Parathyroid adenoma (tissue), 2 donors: ENCODE results near the gene GRIA4.

Experiments used
- H2AFZ ChIP-seq: fragments of 300-600 bp; sonication (generic); one replicate; pipeline ENCODE4 v1.7.0; 2017; ENCODE audit warnings: antibody characterized with exemption, mild to moderate bottlenecking
- H3K27ac ChIP-seq: fragments of 300-600 bp; sonication (generic); one replicate; pipeline ENCODE4 v1.7.0; 2017
- H3K27me3 ChIP-seq: fragments of 300-600 bp; sonication (generic); one replicate; pipeline ENCODE4 v1.7.0; 2017; ENCODE audit warnings: low read length; ENCODE audit not compliant: control insufficient read depth, insufficient read depth
- H3K36me3 ChIP-seq: fragments of 300-600 bp; sonication (generic); one replicate; pipeline ENCODE4 v1.7.0; 2017; ENCODE audit warnings: low read length; ENCODE audit not compliant: control insufficient read depth, insufficient read depth
- H3K4me1 ChIP-seq: fragments of 300-600 bp; sonication (generic); one replicate; pipeline ENCODE4 v1.7.0; 2017; ENCODE audit warnings: control low read depth
- H3K4me2 ChIP-seq: fragments of 300-600 bp; sonication (generic); one replicate; pipeline ENCODE4 v1.7.0; 2017; ENCODE audit warnings: low read length
- H3K4me3 ChIP-seq: fragments of 300-600 bp; sonication (generic); one replicate; pipeline ENCODE4 v1.7.0; 2017; ENCODE audit warnings: low read depth, low read length
- H3K79me2 ChIP-seq: fragments of 300-600 bp; sonication (generic); one replicate; pipeline ENCODE4 v1.7.0; 2017; ENCODE audit warnings: control low read depth
- H3K9ac ChIP-seq: fragments of 300-600 bp; sonication (generic); one replicate; pipeline ENCODE4 v1.7.0; 2017; ENCODE audit warnings: mild to moderate bottlenecking
- H3K9me3 ChIP-seq: fragments of 300-600 bp; sonication (generic); one replicate; pipeline ENCODE4 v1.7.0; 2017; ENCODE audit warnings: low read length; ENCODE audit not compliant: control insufficient read depth
- CTCF ChIP-seq: fragments of 300-600 bp; sonication (generic); IDR thresholded peaks from one replicate; pipeline ENCODE4 v1.7.0; 2017; ENCODE audit warnings: antibody characterized with exemption, mild to moderate bottlenecking
- donor health status: primary hyperparathyroidism.

The GRIA4 gene

GRCh38 chr11:105799728-105800462, 190.0 kb downstream of the GRIA4 start:
- no peak overlapping the region for H3K4me2 ChIP-seq
- no peak overlapping the region for H3K4me3 ChIP-seq
- H3K27me3 ChIP-seq, result no peaks in the 10 kb centered on the region
- TF ChIP-seq CTCF, result no peak
- H3K4me1 ChIP-seq, result no peaks in the 10 kb centered on the region
- no peak overlapping the region for H3K27ac ChIP-seq
- no peak overlapping the region for H2AFZ ChIP-seq
- no peaks in the 10 kb centered on the region for H3K36me3 ChIP-seq
- H3K79me2 ChIP-seq, result no peaks in the 10 kb centered on the region
- H3K9ac ChIP-seq, result no peak overlapping the region
- no peaks in the 10 kb centered on the region for H3K9me3 ChIP-seq

DNA sequence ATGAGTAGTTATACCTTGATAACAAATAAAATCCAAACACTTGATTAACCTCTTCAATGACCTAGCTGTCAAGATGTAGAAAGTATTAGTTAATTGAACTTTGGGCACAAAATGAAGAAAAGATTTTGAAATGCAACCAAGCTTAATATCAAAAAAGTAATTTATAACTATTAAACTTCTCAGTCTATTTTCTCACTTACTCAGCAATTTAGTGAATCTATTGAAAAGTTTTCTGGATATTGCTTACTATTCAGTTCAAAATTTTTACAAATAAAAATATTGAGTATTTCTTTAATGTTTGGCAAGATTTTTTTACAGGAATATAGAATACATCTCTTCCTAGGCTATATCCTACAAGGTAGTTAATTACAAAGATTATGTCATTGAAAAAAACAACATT, 192.5 kb downstream of the GRIA4 start:
- Histone ChIP-seq H2AFZ (no peak overlapping the region), H3K79me2 (no peaks in the 10 kb centered on the region), H3K4me2 (no peak overlapping the region), H3K27ac (no peak overlapping the region), H3K9me3 (no peaks in the 10 kb centered on the region), H3K4me3 (no peak overlapping the region), H3K9ac (no peak overlapping the region), H3K27me3 (no peaks in the 10 kb centered on the region), H3K36me3 (no peaks in the 10 kb centered on the region), H3K4me1 (no peaks in the 10 kb centered on the region)
- no peak for TF ChIP-seq CTCF

DNA sequence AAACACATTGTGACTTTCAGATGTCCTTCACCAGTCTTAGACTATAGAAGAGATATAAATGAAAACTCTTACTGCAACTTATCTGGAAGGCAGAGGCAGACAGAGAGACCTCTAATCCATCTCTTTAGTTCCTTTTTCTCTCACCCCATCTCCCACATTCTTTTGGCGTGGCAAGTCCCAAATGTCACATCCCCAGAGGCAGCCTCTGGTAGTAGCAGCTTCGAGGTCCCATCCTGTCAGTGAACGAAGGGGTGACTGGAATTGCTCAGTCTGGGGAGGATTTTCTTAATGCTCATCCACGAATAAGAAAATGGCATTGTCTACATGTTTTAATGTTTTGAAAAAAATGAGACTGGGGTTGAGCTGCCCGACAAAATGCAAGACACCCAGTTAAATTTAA, 201.4 kb downstream of the GRIA4 start:
- Histone ChIP-seq H2AFZ (no peak overlapping the region), H3K4me3 (no peak overlapping the region), H3K9me3 (no peaks in the 10 kb centered on the region), H3K9ac (no peak overlapping the region), H3K36me3 (no peaks in the 10 kb centered on the region), H3K79me2 (no peaks in the 10 kb centered on the region), H3K27ac (no peak overlapping the region), H3K4me1 (no peaks in the 10 kb centered on the region), H3K27me3 (no peaks in the 10 kb centered on the region), H3K4me2 (no peak overlapping the region)
- no peak for TF ChIP-seq CTCF

DNA sequence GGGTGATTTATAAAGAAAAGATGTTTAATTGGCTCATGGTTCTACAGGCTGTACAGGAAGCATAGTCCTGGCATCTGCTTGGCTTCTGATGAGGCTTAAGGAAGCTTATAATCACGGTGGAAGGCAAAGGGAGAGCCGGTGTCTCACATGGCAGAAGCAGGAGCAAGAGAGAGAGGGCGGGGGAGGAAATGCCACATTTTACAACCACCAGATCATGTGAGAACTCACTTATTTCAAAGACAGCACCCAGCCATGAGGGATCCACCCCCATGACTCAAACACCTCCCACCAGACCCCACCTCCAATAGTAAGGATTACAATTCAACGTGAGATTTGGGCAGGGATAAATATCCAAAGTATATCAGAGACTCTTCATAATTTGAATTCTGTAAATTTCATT, 211.5 kb downstream of the GRIA4 start:
- Histone ChIP-seq H3K36me3 (no peaks in the 10 kb centered on the region), H3K4me1 (no peaks in the 10 kb centered on the region), H3K9me3 (no peaks in the 10 kb centered on the region), H3K27ac (no peak overlapping the region), H3K4me2 (no peak overlapping the region), H3K4me3 (no peak overlapping the region), H3K79me2 (no peaks in the 10 kb centered on the region), H3K9ac (no peak overlapping the region), H2AFZ (no peak overlapping the region), H3K27me3 (no peaks in the 10 kb centered on the region)
- TF ChIP-seq CTCF, result no peak

DNA sequence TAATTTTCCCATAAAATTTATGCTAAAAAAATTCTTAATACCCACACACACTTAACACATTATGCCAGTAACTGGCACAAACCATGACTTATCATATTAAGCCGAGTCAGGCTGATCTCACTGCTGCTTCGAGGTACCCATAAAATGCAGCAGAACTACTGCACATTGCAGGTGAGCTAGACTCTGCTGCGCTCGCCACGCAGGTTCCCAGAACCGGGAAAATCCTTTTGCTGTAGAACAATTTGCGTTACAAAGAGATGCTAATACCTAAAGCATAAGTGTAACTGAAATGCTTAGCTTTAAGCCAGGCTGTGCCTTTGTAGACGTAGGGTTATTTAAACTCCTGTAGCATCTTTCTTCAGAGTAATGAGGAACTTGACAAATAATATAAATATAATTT, 211.9 kb downstream of the GRIA4 start:
- Histone ChIP-seq H3K27me3 (no peaks in the 10 kb centered on the region), H3K27ac (no peak overlapping the region), H3K9me3 (no peaks in the 10 kb centered on the region), H2AFZ (no peak overlapping the region), H3K4me2 (no peak overlapping the region), H3K79me2 (no peaks in the 10 kb centered on the region), H3K9ac (no peak overlapping the region), H3K4me1 (no peaks in the 10 kb centered on the region), H3K36me3 (no peaks in the 10 kb centered on the region), H3K4me3 (no peak overlapping the region)
- TF ChIP-seq CTCF, result no peak
